Hepatocyte (in vitro differentiated cells): ENCODE results near the gene ABR.

Source experiments
- EZH2 ChIP-seq: fragments of 200-600 bp; sonication (generic); IDR thresholded peaks from 2 replicates; pipeline ENCODE4 v1.6.1; 2016; ENCODE audit warnings: antibody characterized with exemption, mild to moderate bottlenecking, borderline replicate concordance
- EZH2phosphoT487 ChIP-seq: fragments of 200-600 bp; sonication (generic); IDR thresholded peaks from one replicate; pipeline ENCODE4 v1.6.1; 2018; ENCODE audit warnings: antibody characterized with exemption, mild to moderate bottlenecking, low read depth, moderate library complexity; ENCODE audit not compliant: unreplicated experiment, severe bottlenecking
- TF ChIP-seq, protein P1 (sequence below): fragments of 200-600 bp; sonication (generic); IDR thresholded peaks from 2 replicates; pipeline ENCODE4 v1.5.1; 2016; ENCODE audit warnings: antibody characterized with exemption, mild to moderate bottlenecking; ENCODE audit not compliant: poor library complexity

DNA sequence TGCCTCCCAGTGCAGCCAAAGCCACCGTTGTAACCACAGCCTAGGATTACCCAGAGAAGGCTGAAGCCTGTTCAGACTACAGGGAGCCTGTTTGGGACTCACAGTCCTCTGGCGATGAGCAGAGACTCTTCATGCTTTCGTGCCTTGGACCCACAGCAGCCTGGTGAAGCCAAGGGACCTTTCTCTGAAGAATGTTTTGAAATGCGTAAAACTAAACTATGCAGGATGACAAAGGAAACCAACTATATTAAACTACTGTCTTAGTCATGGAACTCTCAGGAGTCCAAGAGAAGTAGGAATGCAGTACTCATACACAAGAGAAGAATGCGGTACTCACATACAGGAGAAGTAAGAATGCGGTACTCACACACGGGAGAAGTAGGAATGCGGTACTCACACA, 20.9 kb downstream of the ABR start:
- TF ChIP-seq, protein P1, sequence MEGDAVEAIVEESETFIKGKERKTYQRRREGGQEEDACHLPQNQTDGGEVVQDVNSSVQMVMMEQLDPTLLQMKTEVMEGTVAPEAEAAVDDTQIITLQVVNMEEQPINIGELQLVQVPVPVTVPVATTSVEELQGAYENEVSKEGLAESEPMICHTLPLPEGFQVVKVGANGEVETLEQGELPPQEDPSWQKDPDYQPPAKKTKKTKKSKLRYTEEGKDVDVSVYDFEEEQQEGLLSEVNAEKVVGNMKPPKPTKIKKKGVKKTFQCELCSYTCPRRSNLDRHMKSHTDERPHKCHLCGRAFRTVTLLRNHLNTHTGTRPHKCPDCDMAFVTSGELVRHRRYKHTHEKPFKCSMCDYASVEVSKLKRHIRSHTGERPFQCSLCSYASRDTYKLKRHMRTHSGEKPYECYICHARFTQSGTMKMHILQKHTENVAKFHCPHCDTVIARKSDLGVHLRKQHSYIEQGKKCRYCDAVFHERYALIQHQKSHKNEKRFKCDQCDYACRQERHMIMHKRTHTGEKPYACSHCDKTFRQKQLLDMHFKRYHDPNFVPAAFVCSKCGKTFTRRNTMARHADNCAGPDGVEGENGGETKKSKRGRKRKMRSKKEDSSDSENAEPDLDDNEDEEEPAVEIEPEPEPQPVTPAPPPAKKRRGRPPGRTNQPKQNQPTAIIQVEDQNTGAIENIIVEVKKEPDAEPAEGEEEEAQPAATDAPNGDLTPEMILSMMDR, result no peak
- TF ChIP-seq EZH2 (no peak), EZH2phosphoT487 (no peak)
